Germinal center (tissue), 1 donor: ENCODE results near the gene COL11A2.
A peak's percentile ranks its signal among the peaks of the same experiment; 100 is the strongest.
"Not testable (repeated sequence)": the region's sequence is repeated elsewhere in the genome, so short reads cannot be mapped to it uniquely, and the experiment has no call there.

Source experiments
- DNase-seq: peaks from one replicate; pipeline ENCODE4 v3.0.0; 2012; ENCODE audit warnings: mixed read lengths, low spot score

COL11A2 gene

GRCh38 chr6:33156561-33156960, 35.7 kb downstream of the COL11A2 start:
- DNase-seq: no peak

- no peak for DNase-seq
These were observed 37.9 kb downstream of the COL11A2 start for GRCh38 chr6:33154349-33154748.

DNA sequence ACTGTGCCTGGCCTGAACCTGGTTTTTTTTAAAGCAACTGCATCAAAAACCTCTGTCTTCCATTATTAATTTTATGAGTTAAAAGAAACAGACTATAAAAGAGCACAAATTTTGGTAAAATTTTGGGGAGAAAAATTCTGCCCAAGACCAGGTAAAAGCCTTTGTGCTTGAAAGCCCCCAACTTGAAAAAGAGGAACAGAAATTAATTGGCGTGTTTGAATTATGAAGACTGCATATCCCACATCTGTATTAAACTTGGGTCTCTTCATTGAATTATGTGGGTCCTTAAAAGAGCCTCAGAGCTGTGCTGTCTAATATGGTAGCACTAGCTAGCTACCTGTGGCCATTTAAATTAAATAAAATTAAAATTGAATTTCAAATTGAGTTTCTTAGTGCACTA, 41.2 kb downstream of the COL11A2 start:
- no peak for DNase-seq

DNA sequence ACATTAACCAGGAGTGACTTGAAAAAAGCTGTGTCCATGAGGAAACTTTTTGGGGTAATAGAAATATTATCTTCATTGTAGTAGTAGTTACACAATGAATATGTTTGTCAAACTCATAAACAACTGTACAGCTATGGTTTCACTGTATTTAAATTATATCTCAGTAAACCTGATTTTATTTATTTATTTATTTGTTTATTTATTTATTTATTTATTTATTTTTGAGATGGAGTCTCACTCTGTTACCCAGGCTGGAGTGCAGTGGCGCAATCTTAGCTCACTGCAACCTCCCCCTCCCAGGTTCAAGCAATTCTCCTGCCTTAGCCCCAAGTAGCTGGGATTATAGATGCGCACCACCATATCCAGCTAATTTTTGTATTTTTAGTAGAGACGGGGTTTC, 41.7 kb downstream of the COL11A2 start:
- DNase-seq: not testable (repeated sequence)

DNA sequence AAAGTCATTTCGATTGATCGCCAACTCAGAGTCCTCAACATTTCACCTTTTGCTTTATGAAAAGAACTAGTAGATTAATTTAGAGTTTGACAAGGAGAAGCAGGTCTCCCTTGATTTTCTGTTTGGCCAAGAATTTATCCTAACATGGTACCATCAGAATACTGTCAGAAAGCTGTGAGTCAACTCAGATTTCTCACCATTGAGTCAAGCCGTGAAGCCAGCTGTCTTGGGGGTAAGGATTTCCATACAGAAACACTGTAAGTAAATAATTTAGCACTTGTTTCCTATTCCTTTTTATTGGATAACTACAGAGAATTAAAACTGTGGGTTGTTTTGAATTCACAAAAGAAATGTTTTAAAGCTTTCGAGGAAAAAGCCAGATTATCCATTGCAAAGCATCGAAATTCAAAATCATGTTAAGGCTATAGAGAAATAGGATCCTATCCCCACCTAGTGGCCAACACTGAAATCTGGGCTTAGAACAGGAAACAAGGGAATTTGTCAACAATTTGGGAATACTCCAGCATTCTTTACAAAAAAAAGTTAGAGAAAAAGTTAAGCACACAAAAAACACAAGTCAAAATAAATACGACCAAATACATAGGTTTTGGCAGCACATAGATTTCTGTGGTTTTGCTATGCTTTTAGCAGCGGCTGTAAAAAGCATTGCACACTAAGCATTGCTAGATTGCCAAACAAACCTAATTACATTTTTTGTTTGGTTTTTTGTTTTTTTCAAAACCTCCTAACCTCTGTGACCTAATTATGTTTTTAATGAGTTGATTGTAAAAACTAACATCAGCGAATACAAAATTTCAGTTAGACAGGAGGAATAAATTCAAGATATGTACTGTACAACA, 44.2 kb downstream of the COL11A2 start:
- peak; percentile 18 for DNase-seq

DNA sequence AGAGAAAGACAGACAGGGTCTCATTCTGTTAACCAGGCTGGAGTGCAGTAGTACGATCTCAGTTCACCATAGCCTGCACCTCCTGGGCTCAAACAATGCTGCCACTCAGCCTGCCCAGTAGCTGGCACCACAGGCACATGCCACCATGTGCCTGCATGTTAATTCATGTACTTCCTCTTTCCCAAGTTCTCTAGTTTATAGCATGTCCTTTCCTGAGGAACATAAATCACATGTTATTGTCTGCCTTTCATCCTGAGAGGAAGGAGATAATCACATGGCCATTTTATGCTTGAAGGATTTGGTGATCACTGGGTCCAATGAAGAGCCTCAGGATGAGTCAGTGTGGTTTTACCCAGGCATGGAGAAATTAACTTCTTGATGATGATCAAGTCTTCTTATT, 47.9 kb downstream of the COL11A2 start:
- no peak for DNase-seq

DNA sequence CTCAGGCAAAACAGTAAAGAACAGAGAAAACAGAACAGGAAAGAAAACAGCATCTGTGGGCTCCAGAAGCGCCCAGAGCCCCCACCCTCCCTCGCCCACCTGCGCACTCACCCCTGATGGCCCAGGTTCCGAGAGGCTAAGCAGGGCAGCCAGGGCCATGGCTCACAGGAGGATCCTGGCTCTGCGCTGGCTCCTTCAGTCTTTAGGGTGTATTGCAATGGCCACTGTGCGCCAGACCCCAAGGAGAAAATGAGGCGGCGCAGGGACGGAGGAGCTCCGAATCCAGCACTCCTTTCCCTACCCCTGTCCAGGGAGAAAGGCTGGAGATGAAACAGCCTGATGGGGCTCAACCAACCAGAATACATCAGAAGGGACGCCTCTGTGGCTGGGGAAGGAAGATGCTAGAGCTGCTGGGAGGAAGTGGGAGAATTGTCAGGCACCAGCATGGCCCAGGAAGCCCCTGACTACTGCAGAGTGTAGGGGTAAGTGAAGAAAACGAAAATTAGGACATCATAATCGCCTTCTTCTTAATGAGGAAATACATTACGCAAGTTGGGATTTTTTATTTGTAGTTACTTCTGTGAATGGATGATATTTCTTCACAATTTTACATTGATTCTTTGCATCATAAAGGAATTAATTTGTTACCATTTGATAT, 49.0 kb downstream of the COL11A2 start:
- no peak for DNase-seq

GRCh38 chr6:33142501-33143070, 49.7 kb downstream of the COL11A2 start:
- no peak for DNase-seq

DNA sequence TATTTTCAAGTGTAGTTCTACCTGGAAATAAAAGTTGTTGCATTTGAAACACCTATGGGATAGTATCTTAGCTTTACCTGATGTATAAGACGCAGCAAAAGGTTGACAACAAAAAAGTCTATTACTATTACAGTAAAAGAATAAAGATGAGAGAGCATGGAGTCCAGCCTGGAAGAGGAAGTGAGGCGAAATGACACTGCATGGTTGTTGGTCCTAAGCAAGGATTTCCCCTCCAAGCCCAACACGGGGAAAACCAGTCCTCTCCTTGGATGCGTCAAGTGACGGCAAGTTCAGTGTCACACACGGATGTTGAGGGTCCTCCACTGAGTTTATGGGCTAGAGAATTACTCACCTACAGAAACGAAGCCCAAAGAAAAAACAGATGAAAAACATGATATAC, 51.7 kb downstream of the COL11A2 start:
- DNase-seq: no peak

DNA sequence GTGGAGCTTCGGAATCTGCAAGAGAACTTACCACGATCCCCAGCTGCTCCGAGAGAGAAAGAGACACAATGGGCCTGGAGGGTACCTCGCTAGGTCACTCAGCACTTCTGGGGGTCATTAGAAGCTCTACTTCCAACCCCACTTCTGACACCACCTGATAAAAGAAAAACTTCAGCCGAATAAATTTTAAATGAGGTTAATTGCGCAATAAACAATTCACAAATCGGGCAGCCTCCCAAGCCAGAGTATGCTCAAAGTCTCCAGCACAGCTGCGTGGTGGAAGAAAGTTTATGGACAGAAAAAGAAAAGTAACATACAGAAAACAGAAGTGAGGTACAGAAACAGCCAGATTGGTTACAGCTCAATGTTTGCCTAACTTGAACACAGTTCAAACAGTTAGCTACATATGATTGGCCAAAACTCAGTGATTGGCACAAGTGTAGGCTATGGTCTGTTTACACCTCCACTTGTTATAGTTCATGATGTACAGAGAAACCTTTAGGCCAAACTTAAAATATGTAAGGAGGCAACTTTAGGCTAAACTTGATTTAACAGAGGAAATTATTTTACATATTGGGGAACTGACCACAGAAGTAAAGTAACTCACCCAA, 52.6 kb downstream of the COL11A2 start:
- DNase-seq: no peak

DNA sequence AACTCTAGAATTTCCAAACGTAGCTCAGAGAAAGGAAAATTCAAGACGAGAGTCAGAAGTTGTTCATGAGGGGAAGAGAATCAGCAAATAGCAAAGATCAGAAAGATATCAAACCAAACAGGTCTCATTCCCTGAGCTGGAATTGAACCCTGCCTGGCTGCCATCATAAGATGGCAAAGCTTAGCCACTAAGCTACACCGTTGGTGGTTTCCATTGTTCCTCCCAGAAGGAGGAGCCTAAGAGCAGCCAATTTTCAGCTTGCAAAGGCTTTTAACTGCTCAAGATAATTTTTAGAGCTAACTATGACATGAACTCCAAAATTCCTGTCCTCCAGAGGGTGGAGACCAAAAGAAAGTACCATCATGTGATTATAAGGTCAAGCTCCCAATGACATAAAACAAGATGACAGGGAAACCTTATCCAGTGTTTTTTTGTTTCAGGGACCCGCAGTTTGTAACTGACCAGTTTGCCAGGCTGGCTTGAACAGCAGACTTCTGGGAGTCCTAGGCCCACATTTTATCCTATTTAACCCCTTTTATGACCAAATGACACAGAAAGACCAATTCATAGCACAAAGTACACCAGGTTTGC, 55.9 kb downstream of the COL11A2 start:
- no peak for DNase-seq

- DNase-seq: no peak
These were observed 60.2 kb downstream of the COL11A2 start for GRCh38 chr6:33132081-33132524.

- DNase-seq: no peak
These were observed 63.9 kb downstream of the COL11A2 start for GRCh38 chr6:33128318-33128717.

DNA sequence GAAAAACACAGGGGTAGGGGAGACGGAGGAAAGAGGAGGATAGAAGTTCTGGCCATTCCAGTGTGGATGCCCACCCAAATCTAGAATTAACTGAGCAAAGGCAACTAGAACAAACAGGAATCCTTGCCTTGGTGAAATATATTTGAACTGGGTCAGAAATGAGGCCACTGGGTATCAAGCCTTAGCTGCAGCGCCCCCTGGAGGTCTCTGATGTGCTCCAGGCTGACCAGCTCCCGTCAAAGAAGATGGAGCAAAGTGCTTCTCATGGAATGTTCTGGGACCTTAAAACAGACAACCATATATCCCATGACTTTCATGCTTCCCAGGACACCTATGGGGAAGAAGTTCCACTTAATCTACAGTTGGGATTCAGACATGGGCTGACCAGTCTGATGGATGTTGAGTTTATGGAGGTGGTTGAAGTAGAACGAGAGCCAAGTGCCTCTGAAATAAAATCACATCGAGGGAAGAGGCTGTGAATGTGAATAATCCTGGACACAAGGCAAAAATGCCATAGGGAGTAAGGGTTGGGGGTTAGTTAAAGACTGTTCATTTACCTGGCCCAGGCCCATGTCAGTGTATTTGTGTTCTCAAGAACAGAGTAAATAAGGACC, 66.1 kb downstream of the COL11A2 start:
- peak; percentile 66 for DNase-seq

DNA sequence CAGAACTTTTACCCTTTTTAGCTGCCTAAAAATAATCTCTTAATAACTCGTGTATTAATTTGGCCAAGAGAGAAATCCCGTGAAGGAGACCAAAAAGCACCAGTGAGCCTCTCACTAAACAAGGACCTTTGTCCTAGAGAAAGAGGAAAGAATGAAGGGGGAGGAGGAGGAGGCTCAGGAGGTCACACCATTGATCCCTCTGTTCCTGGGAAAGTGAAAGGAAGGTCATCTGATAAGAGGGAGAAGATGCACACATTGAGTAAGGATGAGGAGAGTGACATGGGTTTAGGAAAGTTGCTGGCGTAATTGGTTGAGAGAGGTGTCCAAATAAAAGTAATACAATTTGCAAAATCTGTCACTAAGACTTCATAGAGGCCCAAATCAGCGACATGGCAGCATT, 67.3 kb downstream of the COL11A2 start:
- no peak for DNase-seq

DNA sequence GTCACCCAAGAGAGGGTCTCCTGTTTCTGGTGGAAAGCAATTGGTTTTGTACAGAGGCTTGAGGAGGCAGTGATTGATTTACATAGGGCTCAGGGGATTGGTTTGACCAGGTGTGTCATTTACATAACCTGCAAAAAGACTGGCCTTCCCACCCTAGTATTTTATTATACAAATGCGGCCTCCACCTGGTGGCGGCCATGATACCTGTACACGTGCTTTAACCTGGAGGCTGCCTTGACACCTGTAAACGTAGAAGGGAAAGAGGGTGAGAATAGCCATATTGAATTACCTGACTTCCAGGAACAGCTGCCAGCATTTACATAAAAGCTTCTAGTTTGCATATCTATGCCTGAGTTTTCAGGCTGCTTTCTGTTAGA, 67.8 kb downstream of the COL11A2 start:
- no peak for DNase-seq

DNA sequence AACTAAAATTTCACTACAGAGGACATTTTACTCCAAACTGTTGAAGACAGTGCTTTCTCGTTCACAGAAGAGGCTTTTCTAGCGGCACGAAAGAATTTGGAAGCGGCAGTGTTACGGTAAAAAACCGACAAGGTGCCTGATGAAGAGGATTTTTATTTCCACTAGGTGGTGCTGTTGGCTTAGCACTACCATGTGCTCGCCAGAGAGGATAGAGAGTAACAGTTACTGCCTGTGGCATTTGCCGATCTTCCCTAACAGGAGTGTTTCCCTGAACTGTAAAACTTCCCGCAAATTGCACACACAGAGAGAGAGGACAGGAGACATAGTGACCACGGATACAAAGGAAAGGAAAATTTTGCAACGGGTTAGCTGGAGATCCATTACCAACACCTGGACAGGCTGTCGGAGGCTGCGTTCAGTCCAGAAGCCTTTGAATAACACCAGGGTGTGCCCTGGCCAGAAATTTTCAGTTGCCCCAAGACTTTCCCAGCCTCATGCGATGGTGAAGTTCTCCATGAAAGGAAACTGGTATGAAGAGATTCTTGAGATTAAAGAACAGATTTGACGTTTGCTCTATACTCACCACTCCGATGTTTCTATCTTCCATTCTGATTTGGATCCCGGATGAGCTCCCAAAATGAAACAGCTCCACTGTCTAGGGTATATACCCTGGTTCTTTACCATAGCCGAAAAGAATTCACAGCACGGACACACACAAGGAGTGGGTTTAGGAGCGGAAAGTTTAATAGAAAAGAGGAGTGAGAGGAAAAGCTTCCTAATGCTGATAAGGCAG, 68.3 kb downstream of the COL11A2 start:
- DNase-seq: no peak

GRCh38 chr6:33123181-33123580, 69.1 kb downstream of the COL11A2 start:
- DNase-seq: no peak

DNA sequence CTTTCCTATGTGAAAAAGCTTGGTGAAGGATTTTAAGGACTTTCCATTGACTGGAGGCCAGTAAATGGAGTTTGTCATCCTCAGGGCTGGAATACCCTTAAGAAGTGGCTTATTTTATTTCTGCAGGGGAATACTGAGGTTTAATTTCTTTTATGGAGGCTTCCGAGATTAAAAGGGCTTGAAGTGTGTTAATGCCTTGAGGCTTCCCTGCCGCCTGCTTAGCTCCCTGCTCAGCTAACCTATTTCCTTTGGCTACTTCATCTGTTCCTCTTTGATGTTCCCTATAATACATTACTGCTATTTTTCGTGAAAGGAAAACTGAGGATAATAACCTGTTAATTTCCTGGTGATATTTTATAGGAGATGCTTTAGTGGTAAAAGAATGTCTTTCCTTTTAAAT, 72.3 kb downstream of the COL11A2 start:
- DNase-seq: no peak

GRCh38 chr6:33118525-33119123, 73.6 kb downstream of the COL11A2 start:
- peak; percentile 41 for DNase-seq

DNA sequence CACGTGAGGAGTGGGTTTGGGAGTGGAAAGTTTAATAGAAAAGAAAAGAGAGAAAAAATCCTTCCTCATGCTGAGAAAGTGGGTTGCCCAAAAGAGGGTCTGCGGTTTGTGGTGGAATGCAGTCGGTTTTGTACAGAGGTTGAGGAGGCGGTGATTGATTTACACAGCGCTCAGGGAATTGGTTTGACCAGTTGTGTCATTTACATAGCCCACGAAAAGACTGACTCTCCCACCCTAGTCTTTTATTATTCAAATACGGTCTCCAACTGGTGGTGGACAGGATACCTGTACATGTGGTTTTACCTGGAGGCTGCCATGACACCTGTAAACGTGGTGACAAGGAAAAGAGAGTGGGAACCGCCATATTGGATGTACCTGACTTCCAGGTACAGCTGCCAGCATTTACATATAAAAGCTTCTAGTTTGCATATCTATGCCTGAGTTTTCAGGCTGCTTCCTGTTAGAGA, 74.4 kb downstream of the COL11A2 start:
- no peak for DNase-seq
